Measurements from ENCODE around the gene LRSAM1.

GRCh38 chr9:127404631-127405030 lies 46.7 kb upstream of the LRSAM1 start:
- no peak for TF ChIP-seq EZH2phosphoT487 (IDR thresholded peaks at IDR 0.05)
- no peak for TF ChIP-seq CTCF (IDR thresholded peaks at IDR 0.05)
- TF ChIP-seq EZH2 (IDR thresholded peaks at IDR 0.05): no peak
